ENCODE results near the gene CD40. TPM values are rescaled to one million over a fixed set of nuclear protein-coding genes. Genes with fewer than 3 reads are reported as not detected.
A peak's percentile ranks its signal among the peaks of the same experiment; 100 is the strongest.

Gene CD40
- total RNA-seq, 2 experiments from 2014 or later = 34.7 to 64.2 TPM

DNA sequence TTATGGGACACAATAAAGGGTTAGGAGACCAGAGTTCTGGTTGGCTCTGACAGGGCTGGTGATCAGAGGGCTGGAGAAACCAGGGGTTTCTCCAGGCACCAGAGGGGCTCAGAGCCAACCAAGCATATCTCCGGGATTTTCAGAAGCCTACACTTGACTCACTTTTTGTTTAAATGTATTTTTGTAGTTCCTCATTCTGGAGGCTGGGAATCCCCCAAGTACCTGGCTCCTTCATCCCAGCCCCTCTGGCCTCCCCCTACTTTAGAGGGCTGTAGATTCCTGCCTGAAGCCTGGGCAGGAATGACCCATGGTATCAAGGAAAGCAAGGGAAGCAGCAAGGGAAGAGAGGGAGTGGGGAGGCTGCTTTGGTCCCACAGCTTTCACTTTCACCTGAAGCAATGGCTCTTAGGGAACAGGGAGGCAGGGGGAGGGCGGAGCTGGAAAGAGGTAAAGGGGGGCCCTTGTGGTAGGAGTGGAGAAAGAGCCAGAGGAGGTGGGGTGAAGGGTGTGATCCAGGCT is 973 bp downstream of the CD40 start:
- DNase-seq (ENCODE audit: low spot score) = peak; percentile 80
- peaks cover 34% of the 10 kb centered on the region for H3K36me3 ChIP-seq (ENCODE audit: insufficient read depth, low read length)
- H3K4me1 ChIP-seq (ENCODE audit: insufficient read depth, low read length, poor library complexity, severe bottlenecking) = peaks cover 29% of the 10 kb centered on the region
- peaks cover 33% of the 10 kb centered on the region for H3K79me2 ChIP-seq (ENCODE audit: insufficient read depth, low read depth, low read length)
- intact Hi-C loops (cut with micrococcal nuclease; ENCODE audit: unreplicated experiment) = loop anchor here (2.0 kb wide), 1 partner anchor 30 kb away; the partner anchor contains the start of gene NCOA5
- TF ChIP-seq EZH2phosphoT487 (IDR thresholded peaks at IDR 0.05; ENCODE audit: borderline replicate concordance, low read depth, low read length) = no peak
- TF ChIP-seq, protein P1, sequence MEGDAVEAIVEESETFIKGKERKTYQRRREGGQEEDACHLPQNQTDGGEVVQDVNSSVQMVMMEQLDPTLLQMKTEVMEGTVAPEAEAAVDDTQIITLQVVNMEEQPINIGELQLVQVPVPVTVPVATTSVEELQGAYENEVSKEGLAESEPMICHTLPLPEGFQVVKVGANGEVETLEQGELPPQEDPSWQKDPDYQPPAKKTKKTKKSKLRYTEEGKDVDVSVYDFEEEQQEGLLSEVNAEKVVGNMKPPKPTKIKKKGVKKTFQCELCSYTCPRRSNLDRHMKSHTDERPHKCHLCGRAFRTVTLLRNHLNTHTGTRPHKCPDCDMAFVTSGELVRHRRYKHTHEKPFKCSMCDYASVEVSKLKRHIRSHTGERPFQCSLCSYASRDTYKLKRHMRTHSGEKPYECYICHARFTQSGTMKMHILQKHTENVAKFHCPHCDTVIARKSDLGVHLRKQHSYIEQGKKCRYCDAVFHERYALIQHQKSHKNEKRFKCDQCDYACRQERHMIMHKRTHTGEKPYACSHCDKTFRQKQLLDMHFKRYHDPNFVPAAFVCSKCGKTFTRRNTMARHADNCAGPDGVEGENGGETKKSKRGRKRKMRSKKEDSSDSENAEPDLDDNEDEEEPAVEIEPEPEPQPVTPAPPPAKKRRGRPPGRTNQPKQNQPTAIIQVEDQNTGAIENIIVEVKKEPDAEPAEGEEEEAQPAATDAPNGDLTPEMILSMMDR (conservative IDR thresholded peaks at IDR 0.05; ENCODE audit: low read length) = no peak
- no peak overlapping the region for H2AFZ ChIP-seq (ENCODE audit: low read length)
- H3K9me3 ChIP-seq (ENCODE audit: low read length) = no peaks in the 10 kb centered on the region
- H3K4me2 ChIP-seq (ENCODE audit: low read length) = peak overlapping the region; percentile 91
- peak overlapping the region; percentile 90 for H3K27ac ChIP-seq (ENCODE audit: low read depth, low read length, poor library complexity, severe bottlenecking)
- BruUV-seq (replicated peaks) = no TSS peak
- H4K20me1 ChIP-seq (ENCODE audit: insufficient read depth, low read length) = peaks cover 12% of the 10 kb centered on the region; the same call in 1 of the 2 replicates
- H3K4me3 ChIP-seq (ENCODE audit: low read depth, low read length, poor library complexity, severe bottlenecking) = peak overlapping the region; percentile 81
- POLR2A ChIA-PET = no interaction called here
- no peaks in the 10 kb centered on the region for H3K9me2 ChIP-seq (ENCODE audit: insufficient read depth, low read length)
- CTCF ChIA-PET (ENCODE audit: unreplicated experiment) = no interaction called here

DNA sequence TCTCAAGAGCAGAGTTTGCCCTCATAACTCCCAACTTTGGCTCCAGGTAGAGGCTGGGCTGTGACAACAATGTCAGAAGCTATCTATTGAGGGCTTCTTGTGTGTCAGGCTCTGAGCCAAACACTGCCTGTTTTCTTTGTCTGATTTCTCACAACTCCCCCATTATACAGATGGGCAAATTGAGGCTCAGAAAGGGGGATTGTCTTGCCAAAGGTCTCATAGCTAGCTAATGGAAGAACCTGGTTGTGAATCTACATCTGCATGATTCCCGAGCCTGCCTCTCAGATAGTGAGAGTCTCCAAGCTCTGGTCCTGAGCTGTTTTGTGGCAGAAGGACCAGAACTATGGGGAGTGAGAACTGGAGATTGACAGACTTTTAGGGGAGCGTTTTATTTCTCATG is 1.4 kb downstream of the CD40 start:
- no peaks in the 10 kb centered on the region for H3K9me3 ChIP-seq (ENCODE audit: low read length)
- no peak for TF ChIP-seq EZH2phosphoT487 (IDR thresholded peaks at IDR 0.05; ENCODE audit: borderline replicate concordance, low read depth, low read length)
- TF ChIP-seq, protein P1 (conservative IDR thresholded peaks at IDR 0.05; ENCODE audit: low read length) = no peak
- no peak overlapping the region for H2AFZ ChIP-seq (ENCODE audit: low read length)
- peak overlapping the region; percentile 90 for H3K27ac ChIP-seq (ENCODE audit: low read depth, low read length, poor library complexity, severe bottlenecking)
- no peaks in the 10 kb centered on the region for H3K9me2 ChIP-seq (ENCODE audit: insufficient read depth, low read length)
- peak overlapping the region; percentile 91 for H3K4me2 ChIP-seq (ENCODE audit: low read length)
- H3K36me3 ChIP-seq (ENCODE audit: insufficient read depth, low read length) = peaks cover 38% of the 10 kb centered on the region
- intact Hi-C loops (cut with micrococcal nuclease; ENCODE audit: unreplicated experiment) = loop anchor here (2.0 kb wide), 1 partner anchor 31 kb away; the partner anchor contains the start of gene NCOA5
- H4K20me1 ChIP-seq (ENCODE audit: insufficient read depth, low read length) = peaks cover 12% of the 10 kb centered on the region; the same call in 1 of the 2 replicates
- TSS peak; percentile 52 for BruUV-seq (replicated peaks)
- peak; percentile 20 for DNase-seq (ENCODE audit: low spot score)
- peaks cover 33% of the 10 kb centered on the region for H3K79me2 ChIP-seq (ENCODE audit: insufficient read depth, low read depth, low read length)
- POLR2A ChIA-PET = interaction anchor here (0.5 to 1.5 kb wide), 3 partner anchors 19 to 43 kb away, joined by 3 read pairs; no protein-coding TSS in a partner anchor
- peak overlapping the region; percentile 81 for H3K4me3 ChIP-seq (ENCODE audit: low read depth, low read length, poor library complexity, severe bottlenecking)
- CTCF ChIA-PET (ENCODE audit: unreplicated experiment) = interaction anchor here (0.8 kb wide), 1 partner anchor 244 kb away, joined by 3 read pairs; no protein-coding TSS in a partner anchor
- H3K4me1 ChIP-seq (ENCODE audit: insufficient read depth, low read length, poor library complexity, severe bottlenecking) = peaks cover 29% of the 10 kb centered on the region

DNA sequence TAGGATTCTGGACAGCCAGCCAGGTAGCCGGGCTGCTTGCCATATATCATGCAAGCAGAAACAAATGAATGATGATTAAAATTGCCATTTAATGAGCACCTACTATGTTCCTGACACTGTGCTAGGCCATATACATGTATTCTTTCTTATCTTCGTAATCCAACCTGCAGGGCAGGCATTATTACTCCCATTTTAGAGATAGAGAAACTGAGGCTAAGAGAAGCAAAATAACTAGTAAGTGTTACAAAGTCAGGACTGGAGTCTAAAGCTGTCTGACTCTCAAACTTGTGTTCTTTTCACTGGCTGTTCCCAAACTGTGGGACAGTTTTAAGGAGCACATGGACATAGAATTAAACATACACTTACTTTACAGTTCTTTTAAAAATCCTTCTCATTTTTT is 2.0 kb downstream of the CD40 start:
- peak overlapping the region; percentile 90 for H3K27ac ChIP-seq (ENCODE audit: low read depth, low read length, poor library complexity, severe bottlenecking)
- peaks cover 33% of the 10 kb centered on the region for H3K79me2 ChIP-seq (ENCODE audit: insufficient read depth, low read depth, low read length)
- no TSS peak for BruUV-seq (replicated peaks)
- CTCF ChIA-PET (ENCODE audit: unreplicated experiment) = interaction anchor here (0.8 kb wide), 1 partner anchor 243 kb away, joined by 3 read pairs; no protein-coding TSS in a partner anchor
- peak overlapping the region; percentile 81 for H3K4me3 ChIP-seq (ENCODE audit: low read depth, low read length, poor library complexity, severe bottlenecking)
- no peak overlapping the region for H2AFZ ChIP-seq (ENCODE audit: low read length)
- H3K4me1 ChIP-seq (ENCODE audit: insufficient read depth, low read length, poor library complexity, severe bottlenecking) = peaks cover 29% of the 10 kb centered on the region
- peaks cover 42% of the 10 kb centered on the region for H3K36me3 ChIP-seq (ENCODE audit: insufficient read depth, low read length)
- no peak for TF ChIP-seq EZH2phosphoT487 (IDR thresholded peaks at IDR 0.05; ENCODE audit: borderline replicate concordance, low read depth, low read length)
- TF ChIP-seq, protein P1 (conservative IDR thresholded peaks at IDR 0.05; ENCODE audit: low read length) = no peak
- POLR2A ChIA-PET = interaction anchor here (0.5 to 1.5 kb wide), 4 partner anchors 18 to 150 kb away, joined by 3 read pairs; no protein-coding TSS in a partner anchor
- peaks cover 12% of the 10 kb centered on the region; the same call in 1 of the 2 replicates for H4K20me1 ChIP-seq (ENCODE audit: insufficient read depth, low read length)
- no peaks in the 10 kb centered on the region for H3K9me3 ChIP-seq (ENCODE audit: low read length)
- DNase-seq (ENCODE audit: low spot score) = no peak
- H3K4me2 ChIP-seq (ENCODE audit: low read length) = peak overlapping the region; percentile 91
- intact Hi-C loops (cut with micrococcal nuclease; ENCODE audit: unreplicated experiment) = no loop called here
- H3K9me2 ChIP-seq (ENCODE audit: insufficient read depth, low read length) = no peaks in the 10 kb centered on the region
